Body of pancreas (tissue), 4 donors: ENCODE results near the gene APOB. TPM values are rescaled to one million over a fixed set of nuclear protein-coding genes. Genes with fewer than 3 reads are reported as not detected.

ENCODE experiments used
- ATAC-seq: fragments of 150-250 bp; one replicate; pipeline ENCODE4 v1.9.1; 2016
- DNase-seq, 4 donors: peaks; one replicate each; pipeline ENCODE4 v3.0.0-alpha.2; 2019
- H3K27ac ChIP-seq, 4 donors: fragments of 200-600 bp; sonication (generic); 1 replicate in 3 of 4; 2 replicates in 1 of 4; pipeline versions ENCODE4 v1.5.1 to v1.6.1; 2016 to 2019; ENCODE audit warnings: mild to moderate bottlenecking in 1 of 4, mixed read lengths in 1 of 4, moderate library complexity in 1 of 4
- H3K27me3 ChIP-seq, 2 donors: fragments of 200-600 bp; sonication (generic); one replicate each; pipeline ENCODE4 v1.6.0; 2016; ENCODE audit warnings: mild to moderate bottlenecking in 1 of 2
- H3K36me3 ChIP-seq, 2 donors: fragments of 200-600 bp; sonication (generic); replicated peaks in 1 of 2; 2 replicates each; pipeline ENCODE4 v1.5.1; 2016; ENCODE audit warnings: low read depth in 2 of 2; ENCODE audit not compliant: insufficient read depth in 1 of 2
- H3K4me1 ChIP-seq: fragments of 200-600 bp; sonication (generic); one replicate; pipeline ENCODE4 v1.6.0; 2016
- H3K4me3 ChIP-seq, 2 donors: fragments of 200-600 bp; sonication (generic); 1 replicate in 1 of 2; 2 replicates in 1 of 2; pipeline ENCODE4 v1.5.1; 2016 to 2019
- H3K9me3 ChIP-seq, 3 donors: fragments of 200-600 bp; sonication (generic); 1 replicate in 2 of 3; 2 replicates in 1 of 3; pipeline ENCODE4 v1.5.1; 2016
- CTCF ChIP-seq, 7 experiments: fragments of 450-650 bp in 4 of 7; fragments of 200-600 bp in 3 of 7; sonication (generic) in 3 of 7; IDR thresholded peaks; one replicate each; pipeline ENCODE4 v1.5.1; 2016 to 2019; ENCODE audit warnings: antibody characterized with exemption in 7 of 7
- POLR2A ChIP-seq, 3 donors: fragments of 450-650 bp; IDR thresholded peaks; one replicate each; pipeline ENCODE4 v1.6.1; 2016; ENCODE audit warnings: antibody characterized with exemption in 3 of 3, mild to moderate bottlenecking in 2 of 3
- WGBS, 2 donors: methylation state at CpG; one replicate each; pipeline ENCODE4 v1.1.5; 2017; 5-methylcytosine and 5-hydroxymethylcytosine counted together
- intact Hi-C: fragments of 100-400 bp; cut with DNase I; formaldehyde crosslinking; loops from one replicate; pipeline ENCODE4 v1.15.1; 2023
- total RNA-seq, 2 donors: library from RNA; depleted of rRNA; stranded (reverse); fragments of >200 nt; gene quantifications; one replicate each; pipeline ENCODE4 v1.1.0, GENCODE V29; 2016

Gene APOB
- total RNA-seq, 2 donors from 2014 or later = 0.66 to 0.78 TPM

GRCh38 chr2:20962939-20963557, 80.8 kb downstream of the APOB start:
- intact Hi-C loops = loop anchor here (5.0 kb wide), 1 partner anchor 301 kb away; no protein-coding TSS in a partner anchor
- no peaks in the 10 kb centered on the region for H3K27me3 ChIP-seq
- no peak overlapping the region for H3K4me3 ChIP-seq
- peak; percentile 75 for ATAC-seq
- DNase-seq = peak; percentile 71 to 82 (median 74)
- H3K4me1 ChIP-seq = no peaks in the 10 kb centered on the region
- H3K9me3 ChIP-seq = no peaks in the 10 kb centered on the region
- H3K27ac ChIP-seq = no peak overlapping the region
- TF ChIP-seq POLR2A (IDR thresholded peaks at IDR 0.05) (no peak), CTCF (IDR thresholded peaks at IDR 0.05) (peak; percentile 81 to 92 (median 85))
- H3K36me3 ChIP-seq = no peaks in the 10 kb centered on the region
- WGBS, 2 donors = 27 to 33% methylated on average over 5 of the region's 5 CpGs

- H3K4me3 ChIP-seq = no peak overlapping the region
- TF ChIP-seq POLR2A (IDR thresholded peaks at IDR 0.05) (no peak), CTCF (IDR thresholded peaks at IDR 0.05) (no peak)
- no peaks in the 10 kb centered on the region for H3K36me3 ChIP-seq
- no peak for ATAC-seq
- no peak for DNase-seq
- no peaks in the 10 kb centered on the region for H3K27me3 ChIP-seq
- no peaks in the 10 kb centered on the region for H3K4me1 ChIP-seq
- intact Hi-C loops = loop anchor here (5.0 kb wide), 1 partner anchor 300 kb away; no protein-coding TSS in a partner anchor
- 37 to 40% methylated on average over 7 of the region's 7 CpGs for WGBS, 2 donors
- H3K27ac ChIP-seq = no peak overlapping the region
- H3K9me3 ChIP-seq = no peaks in the 10 kb centered on the region
These were observed 82.0 kb downstream of the APOB start for GRCh38 chr2:20961858-20962257.

GRCh38 chr2:20960003-20960402, 83.9 kb downstream of the APOB start:
- intact Hi-C loops = loop anchor here (5.0 kb wide), 1 partner anchor 298 kb away; no protein-coding TSS in a partner anchor
- 60 to 71% methylated on average over 3 to 4 of the region's 4 CpGs for whole genome bisulfite sequencing, 2 donors

GRCh38 chr2:20959252-20959651, 84.6 kb downstream of the APOB start:
- H3K4me1 ChIP-seq = no peaks in the 10 kb centered on the region
- WGBS, 2 donors = 60 to 71% methylated on average over 4 of the region's 4 CpGs
- H3K9me3 ChIP-seq = no peaks in the 10 kb centered on the region
- TF ChIP-seq CTCF (IDR thresholded peaks at IDR 0.05) (no peak), POLR2A (IDR thresholded peaks at IDR 0.05) (no peak)
- no peak overlapping the region for H3K27ac ChIP-seq
- intact Hi-C loops = no loop called here
- H3K27me3 ChIP-seq = no peaks in the 10 kb centered on the region
- DNase-seq (no peak), ATAC-seq (no peak)
- H3K36me3 ChIP-seq = no peaks in the 10 kb centered on the region
- H3K4me3 ChIP-seq = no peak overlapping the region

More at GRCh38 chr2:20960003-20960402, 83.9 kb downstream of the APOB start:
- ATAC-seq (no peak), DNase-seq (no peak)
- H3K27ac ChIP-seq = no peak overlapping the region
- no peaks in the 10 kb centered on the region for H3K9me3 ChIP-seq
- no peaks in the 10 kb centered on the region for H3K4me1 ChIP-seq
- TF ChIP-seq CTCF (IDR thresholded peaks at IDR 0.05) (no peak), POLR2A (IDR thresholded peaks at IDR 0.05) (no peak)
- H3K36me3 ChIP-seq = no peaks in the 10 kb centered on the region
- no peak overlapping the region for H3K4me3 ChIP-seq
- no peaks in the 10 kb centered on the region for H3K27me3 ChIP-seq
